HL-60 (cell line): ENCODE measurements around the gene PRRG2.

Source experiments
- DNase-seq, 2 experiments: peaks; one replicate each; pipeline ENCODE4 v3.0.0-alpha.2; 2010 to 2020; ENCODE audit warnings: low read depth in 1 of 2, low spot score in 1 of 2
- H3K27ac ChIP-seq: fragments of 250-450 bp; sonication (Bioruptor Pico); replicated peaks from 2 replicates; pipeline ENCODE4 v1.5.1; 2020; ENCODE audit warnings: mild to moderate bottlenecking, moderate library complexity
- H3K27me3 ChIP-seq: fragments of 250-450 bp; sonication (Bioruptor Pico); 2 replicates; pipeline ENCODE4 v1.5.1; 2021; ENCODE audit warnings: mild to moderate bottlenecking, moderate library complexity; ENCODE audit not compliant: insufficient read depth, poor library complexity, severe bottlenecking
- H3K4me3 ChIP-seq: replicated peaks from 2 replicates; pipeline ENCODE4 v1.5.1; 2011; ENCODE audit warnings: mild to moderate bottlenecking, control low read depth, low read length; ENCODE audit not compliant: insufficient read depth
- GABPA ChIP-seq: IDR thresholded peaks from 2 replicates; pipeline ENCODE4 v1.6.1; 2012; ENCODE audit warnings: low read depth
- POLR2AphosphoS5 ChIP-seq: IDR thresholded peaks from 2 replicates; pipeline ENCODE4 v1.6.1; 2012; ENCODE audit warnings: low read depth
- SPI1 ChIP-seq: IDR thresholded peaks from 2 replicates; pipeline ENCODE4 v1.6.1; 2012; ENCODE audit warnings: low read depth, mild to moderate bottlenecking, borderline replicate concordance
- TF ChIP-seq, protein P1 (sequence below): IDR thresholded peaks from one replicate; pipeline ENCODE4 v1.5.1; 2011; ENCODE audit warnings: low read length, control low read depth, inconsistent platforms; ENCODE audit not compliant: insufficient read depth
- TF ChIP-seq, protein P2 (sequence below): IDR thresholded peaks from 2 replicates; pipeline ENCODE4 v1.6.1; 2012; ENCODE audit warnings: low read depth; ENCODE audit not compliant: insufficient replicate concordance

The PRRG2 gene

DNA sequence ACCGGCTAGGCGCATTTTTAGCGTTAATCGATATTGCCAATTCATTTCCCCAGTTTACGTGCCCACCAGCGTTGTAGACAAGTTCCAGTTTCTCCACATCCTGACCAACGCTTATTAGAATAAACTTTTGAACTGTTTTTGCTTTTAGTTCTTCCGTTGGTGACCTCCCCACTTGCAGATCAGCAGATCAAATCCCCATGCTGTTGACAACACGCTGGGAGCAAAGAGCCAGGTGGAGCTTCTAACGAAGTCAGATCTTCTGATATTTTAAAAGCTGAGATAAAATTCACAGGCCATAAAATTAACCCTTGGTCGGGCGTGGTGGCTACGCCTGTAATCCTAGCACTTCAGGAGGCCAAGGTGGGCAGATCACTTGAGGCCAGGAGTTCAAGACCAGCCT is 32.1 kb upstream of the PRRG2 start:
- Histone ChIP-seq H3K4me3 (no peak overlapping the region), H3K27me3 (no peaks in the 10 kb centered on the region), H3K27ac (no peak overlapping the region)
- TF ChIP-seq, protein P1, sequence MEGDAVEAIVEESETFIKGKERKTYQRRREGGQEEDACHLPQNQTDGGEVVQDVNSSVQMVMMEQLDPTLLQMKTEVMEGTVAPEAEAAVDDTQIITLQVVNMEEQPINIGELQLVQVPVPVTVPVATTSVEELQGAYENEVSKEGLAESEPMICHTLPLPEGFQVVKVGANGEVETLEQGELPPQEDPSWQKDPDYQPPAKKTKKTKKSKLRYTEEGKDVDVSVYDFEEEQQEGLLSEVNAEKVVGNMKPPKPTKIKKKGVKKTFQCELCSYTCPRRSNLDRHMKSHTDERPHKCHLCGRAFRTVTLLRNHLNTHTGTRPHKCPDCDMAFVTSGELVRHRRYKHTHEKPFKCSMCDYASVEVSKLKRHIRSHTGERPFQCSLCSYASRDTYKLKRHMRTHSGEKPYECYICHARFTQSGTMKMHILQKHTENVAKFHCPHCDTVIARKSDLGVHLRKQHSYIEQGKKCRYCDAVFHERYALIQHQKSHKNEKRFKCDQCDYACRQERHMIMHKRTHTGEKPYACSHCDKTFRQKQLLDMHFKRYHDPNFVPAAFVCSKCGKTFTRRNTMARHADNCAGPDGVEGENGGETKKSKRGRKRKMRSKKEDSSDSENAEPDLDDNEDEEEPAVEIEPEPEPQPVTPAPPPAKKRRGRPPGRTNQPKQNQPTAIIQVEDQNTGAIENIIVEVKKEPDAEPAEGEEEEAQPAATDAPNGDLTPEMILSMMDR, result no peak
- TF ChIP-seq, protein P2, sequence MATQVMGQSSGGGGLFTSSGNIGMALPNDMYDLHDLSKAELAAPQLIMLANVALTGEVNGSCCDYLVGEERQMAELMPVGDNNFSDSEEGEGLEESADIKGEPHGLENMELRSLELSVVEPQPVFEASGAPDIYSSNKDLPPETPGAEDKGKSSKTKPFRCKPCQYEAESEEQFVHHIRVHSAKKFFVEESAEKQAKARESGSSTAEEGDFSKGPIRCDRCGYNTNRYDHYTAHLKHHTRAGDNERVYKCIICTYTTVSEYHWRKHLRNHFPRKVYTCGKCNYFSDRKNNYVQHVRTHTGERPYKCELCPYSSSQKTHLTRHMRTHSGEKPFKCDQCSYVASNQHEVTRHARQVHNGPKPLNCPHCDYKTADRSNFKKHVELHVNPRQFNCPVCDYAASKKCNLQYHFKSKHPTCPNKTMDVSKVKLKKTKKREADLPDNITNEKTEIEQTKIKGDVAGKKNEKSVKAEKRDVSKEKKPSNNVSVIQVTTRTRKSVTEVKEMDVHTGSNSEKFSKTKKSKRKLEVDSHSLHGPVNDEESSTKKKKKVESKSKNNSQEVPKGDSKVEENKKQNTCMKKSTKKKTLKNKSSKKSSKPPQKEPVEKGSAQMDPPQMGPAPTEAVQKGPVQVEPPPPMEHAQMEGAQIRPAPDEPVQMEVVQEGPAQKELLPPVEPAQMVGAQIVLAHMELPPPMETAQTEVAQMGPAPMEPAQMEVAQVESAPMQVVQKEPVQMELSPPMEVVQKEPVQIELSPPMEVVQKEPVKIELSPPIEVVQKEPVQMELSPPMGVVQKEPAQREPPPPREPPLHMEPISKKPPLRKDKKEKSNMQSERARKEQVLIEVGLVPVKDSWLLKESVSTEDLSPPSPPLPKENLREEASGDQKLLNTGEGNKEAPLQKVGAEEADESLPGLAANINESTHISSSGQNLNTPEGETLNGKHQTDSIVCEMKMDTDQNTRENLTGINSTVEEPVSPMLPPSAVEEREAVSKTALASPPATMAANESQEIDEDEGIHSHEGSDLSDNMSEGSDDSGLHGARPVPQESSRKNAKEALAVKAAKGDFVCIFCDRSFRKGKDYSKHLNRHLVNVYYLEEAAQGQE, result no peak
- no peak for TF ChIP-seq GABPA
- TF ChIP-seq POLR2AphosphoS5, result no peak
- no peak for TF ChIP-seq SPI1
- no peak for DNase-seq

DNA sequence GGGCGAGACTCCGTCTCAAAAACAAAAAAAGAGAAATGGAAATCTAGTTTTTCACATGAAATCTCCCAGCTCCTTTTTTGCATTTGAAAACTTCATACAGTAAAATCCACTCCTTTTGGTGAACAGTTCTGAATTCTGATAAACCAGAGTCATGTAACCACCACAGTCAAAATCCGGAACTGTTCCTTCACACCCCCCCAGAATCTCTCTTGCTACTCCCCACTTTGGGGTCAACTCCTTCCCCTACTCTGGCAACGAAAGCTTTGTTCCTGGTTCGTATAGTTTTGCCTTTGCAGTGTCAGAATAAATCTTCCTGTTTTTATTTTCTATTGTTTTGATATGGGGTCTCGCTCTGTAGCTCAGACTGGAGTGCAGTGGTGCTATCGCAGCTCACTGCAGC is 29.6 kb upstream of the PRRG2 start:
- DNase-seq, result no peak
- Histone ChIP-seq H3K4me3 (no peak overlapping the region), H3K27ac (no peak overlapping the region), H3K27me3 (no peaks in the 10 kb centered on the region)
- TF ChIP-seq POLR2AphosphoS5, result no peak
- TF ChIP-seq, protein P2, result no peak
- TF ChIP-seq SPI1, result no peak
- no peak for TF ChIP-seq GABPA
- TF ChIP-seq, protein P1, result no peak

DNA sequence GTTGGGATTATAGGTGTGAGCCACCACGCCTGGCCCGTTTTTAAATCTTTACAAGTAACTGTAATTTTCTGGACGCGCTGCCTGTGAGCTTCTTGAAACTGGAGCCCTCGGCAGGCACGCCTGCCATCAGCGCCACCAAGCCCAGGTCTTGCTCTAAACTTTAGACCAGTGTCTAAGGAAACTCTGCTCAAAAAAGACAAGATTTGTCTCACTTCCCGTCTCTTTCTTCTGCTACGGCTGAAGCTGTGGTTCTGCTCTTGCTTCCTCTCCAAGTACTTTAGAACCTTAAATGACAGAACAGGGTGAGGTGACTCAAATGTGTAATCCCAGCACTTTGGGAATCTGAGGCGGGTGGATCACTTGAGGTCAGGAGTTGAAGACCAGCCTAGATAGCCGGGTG is 28.4 kb upstream of the PRRG2 start:
- H3K27ac ChIP-seq, result no peak overlapping the region
- H3K27me3 ChIP-seq, result no peaks in the 10 kb centered on the region
- TF ChIP-seq SPI1 (no peak), POLR2AphosphoS5 (no peak), GABPA (no peak)
- TF ChIP-seq, protein P1, result no peak
- TF ChIP-seq, protein P2, result no peak
- H3K4me3 ChIP-seq, result no peak overlapping the region
- DNase-seq, result no peak
